ENCODE results near the gene ACSL6.

ACSL6 gene

DNA sequence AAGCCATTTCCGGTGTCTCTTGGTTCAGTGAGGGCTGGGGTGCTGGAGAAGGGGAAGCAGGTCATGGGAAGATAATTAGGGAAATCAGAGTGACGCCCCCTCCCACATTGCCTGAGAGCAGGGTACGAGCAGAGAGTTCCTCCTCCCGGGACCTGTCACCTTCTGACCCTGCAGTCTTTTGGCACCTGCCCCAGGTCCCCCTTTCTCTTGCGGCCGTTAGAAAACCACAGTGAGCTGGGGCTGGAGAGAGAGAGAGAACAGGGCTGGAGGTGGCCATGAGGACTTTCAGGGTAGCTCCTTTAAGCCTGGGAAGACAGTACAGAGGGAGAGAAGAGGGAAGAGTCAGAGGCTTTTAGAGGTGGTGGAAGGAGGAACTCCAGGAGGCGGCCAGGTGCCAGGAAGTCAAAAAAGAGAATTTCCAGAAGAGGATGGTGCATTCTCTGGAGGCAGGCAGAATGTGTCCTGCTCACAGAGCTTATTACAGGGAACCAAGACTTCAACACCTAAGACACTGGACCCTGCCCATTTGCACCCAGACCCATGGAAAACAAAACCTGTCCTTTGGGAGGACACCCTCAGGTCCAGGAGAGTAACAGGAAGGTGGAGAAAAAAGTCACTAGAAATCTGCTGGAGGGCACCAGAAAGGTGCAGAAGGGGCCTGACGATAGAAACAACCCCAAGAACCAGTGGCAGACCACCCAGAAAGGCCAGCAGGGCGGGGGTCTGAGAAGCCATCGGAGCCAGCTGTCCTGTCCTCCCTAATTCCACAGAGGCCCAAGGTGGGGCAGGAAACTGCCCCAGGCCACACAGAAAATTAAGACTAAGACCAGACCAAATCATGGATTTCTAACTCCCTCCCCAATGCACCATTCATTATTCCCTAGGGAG is 6.5 kb upstream of the ACSL6 start:
- H3K4me3 ChIP-seq (ENCODE audit: low read depth, low read length), result no peak overlapping the region

DNA sequence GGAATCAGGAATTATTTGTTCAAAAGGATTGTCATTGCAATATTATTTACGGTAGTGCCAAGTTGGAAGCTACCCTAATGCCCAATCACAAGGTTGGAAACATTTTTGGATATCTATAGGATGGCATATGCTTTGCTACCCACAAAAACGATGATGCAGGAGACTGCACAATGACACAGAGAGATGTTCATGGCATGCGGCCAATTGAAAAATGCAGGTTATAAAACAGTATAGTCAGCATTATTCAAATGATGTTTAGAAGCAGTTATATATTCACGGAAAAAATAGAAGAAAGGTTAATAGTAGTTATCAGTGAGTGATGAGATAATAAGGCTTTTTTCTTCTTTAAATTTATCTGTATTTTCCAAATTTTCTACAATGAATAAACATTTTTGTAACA is 5.9 kb upstream of the ACSL6 start:
- H3K4me3 ChIP-seq (ENCODE audit: low read depth, low read length), result no peak overlapping the region

DNA sequence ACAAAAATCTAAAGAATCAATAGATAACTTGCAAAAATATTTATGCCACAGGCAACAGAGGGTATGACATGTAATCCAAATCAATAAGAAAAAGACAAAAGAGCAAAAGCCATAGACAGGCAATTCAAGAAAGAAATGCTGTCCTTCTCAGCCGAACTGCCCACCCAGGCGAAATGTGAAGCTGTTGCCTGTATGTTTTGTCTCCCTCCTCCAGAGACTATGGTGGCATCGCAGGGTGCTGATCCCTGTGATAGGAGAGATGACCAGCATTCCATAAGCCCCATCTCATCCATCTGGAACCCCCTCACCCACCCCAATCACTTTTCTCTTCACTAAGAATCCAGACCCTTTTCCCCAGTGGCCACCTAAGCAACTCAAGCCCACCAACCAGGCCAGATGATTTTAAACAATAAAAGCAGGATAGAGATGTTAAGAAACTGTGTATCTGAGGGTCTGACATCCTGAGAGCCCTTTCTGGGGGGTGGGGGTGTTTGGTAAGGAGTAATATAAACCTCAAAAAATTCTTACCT is 5.3 kb upstream of the ACSL6 start:
- no peak overlapping the region for H3K4me3 ChIP-seq (ENCODE audit: low read depth, low read length)

DNA sequence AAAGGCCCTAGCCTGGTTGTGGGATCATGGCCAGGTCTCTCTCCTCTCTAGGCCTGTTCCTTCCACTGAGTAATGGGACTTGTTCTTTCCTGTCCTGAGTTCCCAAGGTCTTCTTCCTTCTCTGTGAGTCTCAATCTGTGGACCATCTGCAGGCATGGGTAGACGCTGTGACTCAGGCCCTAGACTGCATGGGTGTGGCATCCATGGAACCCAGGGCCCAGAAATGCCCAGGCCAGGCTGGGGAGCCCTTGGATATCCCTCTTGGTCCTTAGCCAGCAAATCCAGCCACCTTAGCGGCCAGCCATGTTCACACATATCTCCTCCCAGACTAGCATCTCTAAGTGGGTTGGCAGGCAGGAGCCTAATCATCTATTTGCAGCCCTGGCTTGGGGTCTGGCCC is 2.3 kb upstream of the ACSL6 start:
- no peak overlapping the region for H3K4me3 ChIP-seq (ENCODE audit: low read depth, low read length)

DNA sequence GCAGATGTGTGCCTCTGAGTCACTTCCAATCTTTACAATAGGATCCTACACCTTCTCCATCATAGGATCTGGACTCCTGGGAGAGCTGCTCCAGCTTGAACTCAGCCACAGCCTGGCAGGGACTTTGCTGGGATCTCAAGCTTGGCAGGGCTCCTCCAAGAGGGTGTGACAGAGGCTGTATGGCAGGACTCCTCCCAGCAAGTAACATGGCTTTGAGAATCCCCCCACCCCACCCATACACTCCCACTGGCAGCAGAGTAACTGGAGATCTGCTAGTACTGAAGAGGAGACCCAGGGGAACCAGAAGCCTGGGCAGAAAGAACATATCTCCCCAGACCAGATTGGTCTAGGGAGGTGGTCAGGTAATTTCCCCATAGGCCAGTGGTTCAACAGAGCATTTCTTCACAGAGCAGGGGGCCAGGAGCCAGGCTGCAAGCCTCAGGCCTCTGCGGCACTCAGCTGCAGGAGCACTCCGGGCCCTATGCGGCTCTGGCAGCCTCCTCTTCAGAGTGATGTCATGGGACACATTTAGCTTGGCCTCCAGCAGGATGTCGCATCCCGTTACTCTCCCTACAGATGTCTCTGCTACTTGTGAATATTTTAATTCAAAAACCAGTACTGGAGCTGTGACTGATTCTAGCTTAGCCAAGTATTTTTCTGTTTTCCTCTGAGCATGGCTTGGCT is 1.7 kb upstream of the ACSL6 start:
- H3K4me3 ChIP-seq (ENCODE audit: low read depth, low read length), result no peak overlapping the region

DNA sequence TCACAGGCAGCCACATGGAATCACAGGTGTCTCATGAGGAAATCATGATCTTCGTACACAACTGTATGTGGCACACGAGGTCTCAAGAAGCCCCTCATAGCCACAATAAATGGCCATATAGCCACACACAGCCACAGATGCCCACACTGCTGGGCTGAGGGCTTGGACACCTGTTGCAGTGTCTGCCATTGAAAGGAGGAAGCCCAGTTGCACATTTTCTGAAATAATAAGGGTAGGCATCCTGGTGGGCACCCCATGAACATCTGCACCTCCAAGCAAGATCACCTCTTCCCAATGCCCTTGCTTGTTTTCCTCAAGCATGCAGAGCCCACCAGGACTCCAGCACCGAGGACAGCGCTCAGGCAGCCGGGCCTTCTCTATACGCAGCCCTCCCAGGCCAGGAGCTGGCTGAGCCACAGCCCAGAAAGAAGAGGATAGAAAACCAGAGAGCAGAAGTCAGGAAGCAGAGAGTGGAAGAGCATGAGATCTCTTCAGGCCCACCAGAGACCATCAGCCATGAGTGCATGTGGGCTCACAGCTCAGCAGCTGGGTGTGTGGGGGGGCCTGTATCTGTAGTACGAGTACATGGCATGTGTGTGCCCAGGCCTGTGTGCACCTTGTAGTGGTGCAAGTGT is 1.0 kb upstream of the ACSL6 start:
- peak overlapping the region; percentile 47 for H3K4me3 ChIP-seq (ENCODE audit: low read depth, low read length)

DNA sequence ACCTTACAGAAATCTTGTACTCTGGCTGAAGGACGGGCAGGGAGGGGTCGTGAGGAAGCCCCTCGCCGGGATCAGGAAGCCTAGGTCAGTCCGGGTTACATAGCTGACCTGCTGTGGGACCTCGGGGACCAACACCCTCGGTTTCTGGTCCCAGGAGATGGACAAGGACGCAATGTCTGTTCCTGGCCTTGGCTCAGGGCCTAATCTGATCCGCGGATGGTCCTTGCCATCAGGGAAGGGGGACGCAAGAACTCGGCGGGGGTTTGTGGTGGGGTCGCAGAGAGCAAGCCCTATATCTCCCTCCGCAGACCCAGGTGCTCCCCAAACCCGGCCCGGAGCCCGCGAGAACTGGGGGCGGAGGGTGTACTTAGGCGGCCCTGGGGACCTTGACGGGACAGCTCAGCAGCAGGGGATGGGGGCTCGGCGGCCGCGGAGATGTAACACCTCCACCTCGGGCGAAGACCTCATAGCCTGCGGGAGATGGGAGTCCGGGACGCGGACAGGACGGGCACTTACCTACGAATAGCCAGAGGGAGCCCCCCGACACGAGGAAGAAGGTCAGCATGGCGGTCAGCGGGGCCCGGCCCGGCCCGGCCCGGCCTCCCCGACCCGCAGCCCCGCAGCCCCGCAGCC is 353 bp downstream of the ACSL6 start:
- peak overlapping the region; percentile 47 for H3K4me3 ChIP-seq (ENCODE audit: low read depth, low read length)

DNA sequence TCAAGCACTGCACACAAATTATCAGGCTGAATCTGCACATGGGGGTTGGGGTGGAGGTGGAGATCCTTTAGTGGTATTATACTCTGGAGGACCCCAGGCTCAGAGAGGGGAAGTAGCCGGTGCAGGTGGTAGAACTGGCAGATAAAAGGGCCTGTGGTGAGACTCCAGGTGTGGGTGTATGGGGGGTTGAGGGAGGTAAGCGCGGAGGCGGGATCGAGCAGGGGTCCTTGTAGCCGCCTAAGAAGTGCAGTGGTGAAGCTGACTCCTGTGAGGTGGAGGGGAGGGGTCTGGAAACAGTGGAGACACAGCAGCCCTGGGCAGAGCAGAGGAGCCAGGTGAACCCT is 841 bp downstream of the ACSL6 start:
- peak overlapping the region; percentile 47 for H3K4me3 ChIP-seq (ENCODE audit: low read depth, low read length)

DNA sequence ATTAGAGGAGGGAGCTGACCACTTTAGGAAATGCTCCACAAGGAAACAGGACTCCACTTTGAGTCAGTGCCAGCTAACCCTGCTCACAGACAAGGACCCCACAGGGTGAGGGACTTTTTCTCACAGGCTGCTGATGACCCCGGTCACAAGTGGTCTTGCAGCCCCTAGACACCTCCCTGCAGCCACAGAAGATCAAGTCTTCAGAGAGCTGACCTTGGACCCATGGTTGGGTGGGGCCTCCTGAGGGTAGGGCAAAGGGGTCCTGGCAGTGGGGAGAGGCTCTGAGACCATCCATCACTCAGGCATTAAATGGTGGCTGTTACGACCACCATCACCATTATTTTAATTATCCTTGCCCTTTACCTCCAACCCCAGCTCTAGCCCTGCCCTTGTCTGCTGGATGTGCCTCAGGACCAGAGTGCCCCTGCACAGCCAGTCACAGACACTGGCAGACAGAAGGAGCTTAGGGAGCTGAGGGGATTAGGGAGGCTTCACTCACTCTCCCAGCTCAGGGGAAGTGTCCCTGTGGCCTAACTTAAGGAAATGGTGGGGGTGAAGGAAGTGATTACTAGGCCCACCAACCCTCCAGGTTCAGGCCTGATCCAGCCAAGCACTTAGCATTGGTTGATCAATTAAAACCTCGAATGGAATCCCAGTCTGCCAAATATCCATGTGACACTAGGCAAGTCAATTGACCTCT is 1.6 kb downstream of the ACSL6 start:
- H3K4me3 ChIP-seq (ENCODE audit: low read depth, low read length), result no peak overlapping the region

DNA sequence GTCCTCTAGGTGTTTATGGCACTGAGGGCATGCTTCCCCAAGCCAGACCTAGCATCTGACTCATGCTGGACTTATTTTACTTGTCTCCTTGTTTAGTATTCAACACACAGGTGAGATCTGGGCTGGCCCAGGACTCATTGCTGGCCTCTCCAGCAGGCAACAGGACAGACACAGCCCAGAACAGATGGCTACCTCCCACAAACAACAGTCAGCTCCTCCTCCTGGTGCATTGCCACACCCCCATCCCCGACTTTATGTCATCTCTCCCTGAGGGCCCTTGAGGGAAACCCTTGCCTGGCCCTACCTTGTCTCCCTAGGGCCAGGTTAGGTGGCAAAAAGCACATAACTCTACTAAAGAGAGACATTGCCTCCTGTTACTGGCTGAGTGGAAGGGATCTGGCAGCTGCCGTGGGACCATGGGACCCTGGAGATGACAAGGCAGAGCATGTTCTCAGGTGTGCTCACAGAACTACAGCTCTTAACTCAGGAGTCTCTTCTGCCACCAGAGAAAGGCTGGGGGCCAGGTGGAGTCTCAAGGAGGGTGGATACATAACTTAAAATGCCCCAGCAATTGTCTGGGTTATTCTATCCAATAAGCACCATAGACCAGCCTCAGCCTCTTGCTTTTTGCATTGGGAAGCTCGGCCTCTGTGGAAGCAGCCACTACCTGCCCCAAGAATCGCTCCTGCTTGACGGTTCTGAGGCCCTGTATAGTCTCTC is 2.3 kb downstream of the ACSL6 start:
- H3K4me3 ChIP-seq (ENCODE audit: low read depth, low read length), result no peak overlapping the region

DNA sequence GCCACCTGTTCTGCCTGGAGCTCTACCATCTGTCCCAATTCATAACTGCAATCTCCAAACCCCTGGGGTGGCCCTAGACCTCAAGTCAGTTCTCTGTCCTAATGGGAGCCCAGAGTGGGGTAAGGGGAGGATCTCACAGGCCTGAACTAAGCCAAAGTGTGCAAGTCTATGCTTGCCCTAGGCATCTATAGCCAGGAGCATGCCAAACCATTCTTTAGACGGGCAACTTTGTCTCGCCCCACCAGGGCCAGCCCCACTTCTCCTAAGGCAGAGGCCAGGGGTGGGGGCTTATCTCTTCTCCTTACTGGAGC is 3.3 kb downstream of the ACSL6 start:
- no peak overlapping the region for H3K4me3 ChIP-seq (ENCODE audit: low read depth, low read length)

DNA sequence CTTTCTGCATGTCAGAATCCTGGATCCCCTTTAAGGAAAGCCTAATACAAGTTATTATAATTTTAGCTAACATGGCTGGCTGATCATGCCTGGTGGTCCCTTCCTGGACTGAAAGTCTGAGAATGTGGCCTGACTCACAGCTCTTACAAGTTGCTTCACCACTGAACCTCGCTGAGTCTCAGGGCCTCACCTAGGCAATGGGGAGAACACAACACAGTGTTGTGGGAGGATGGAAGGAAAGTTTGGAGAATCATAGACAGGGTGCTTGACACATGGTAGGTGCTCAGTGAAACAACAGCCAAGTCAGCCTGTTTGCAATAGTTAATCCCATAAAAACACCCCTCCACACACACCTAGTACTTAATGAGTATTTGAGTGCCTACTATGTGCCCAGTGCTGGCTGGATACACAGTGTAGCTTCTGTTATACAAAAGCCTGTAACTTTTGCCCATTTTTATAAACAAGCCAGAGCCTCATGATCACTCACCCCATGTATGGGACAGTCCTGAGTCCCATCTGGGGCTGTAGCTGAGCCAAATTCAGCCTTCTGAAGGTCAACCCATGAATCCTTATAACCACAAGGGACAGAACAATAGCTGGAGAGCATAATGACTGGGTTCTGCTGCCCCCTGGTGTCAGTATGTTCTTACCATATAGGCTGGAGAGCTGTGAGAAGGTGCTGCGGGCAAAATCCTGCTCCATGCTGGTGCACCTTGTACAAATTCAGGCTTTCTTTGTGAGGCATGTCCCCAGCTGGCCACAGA is 3.9 kb downstream of the ACSL6 start:
- H3K4me3 ChIP-seq (ENCODE audit: low read depth, low read length), result no peak overlapping the region

DNA sequence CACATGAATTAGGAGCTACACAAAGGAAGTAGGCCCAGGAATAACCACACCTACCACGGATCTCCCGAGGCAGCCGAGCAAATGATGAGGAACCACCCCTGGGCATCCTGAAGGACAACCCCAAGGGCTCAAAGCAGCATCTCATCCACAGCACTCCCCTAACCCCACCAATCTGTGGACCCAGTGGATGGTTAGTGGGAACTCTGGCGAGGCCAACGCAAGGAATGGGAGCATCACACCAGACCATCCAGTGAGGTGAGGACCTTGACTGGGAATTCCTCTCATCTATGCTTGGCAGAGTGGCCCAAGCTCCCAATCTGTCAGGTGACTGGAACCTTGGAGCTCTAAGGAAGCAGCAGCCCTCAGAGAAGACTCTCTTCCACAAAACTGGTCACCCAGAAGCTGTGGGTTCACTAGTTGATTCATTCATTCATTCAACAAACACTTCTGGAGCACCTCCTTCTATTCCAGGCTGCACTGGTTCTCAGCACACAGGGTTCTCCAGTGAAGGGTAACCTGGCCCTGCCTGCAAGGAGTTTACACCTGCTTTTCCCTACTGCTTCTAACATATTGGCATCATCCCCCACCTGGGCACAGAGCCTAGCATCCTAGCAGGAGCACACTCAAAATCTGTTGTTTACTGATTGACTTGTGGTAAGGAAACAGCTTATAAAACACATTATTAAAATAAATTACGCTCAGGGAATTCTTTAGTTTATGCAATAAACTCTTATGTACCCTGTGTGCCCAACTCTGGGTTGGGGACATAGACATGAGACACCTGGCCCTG is 4.9 kb downstream of the ACSL6 start:
- no peak overlapping the region for H3K4me3 ChIP-seq (ENCODE audit: low read depth, low read length)

DNA sequence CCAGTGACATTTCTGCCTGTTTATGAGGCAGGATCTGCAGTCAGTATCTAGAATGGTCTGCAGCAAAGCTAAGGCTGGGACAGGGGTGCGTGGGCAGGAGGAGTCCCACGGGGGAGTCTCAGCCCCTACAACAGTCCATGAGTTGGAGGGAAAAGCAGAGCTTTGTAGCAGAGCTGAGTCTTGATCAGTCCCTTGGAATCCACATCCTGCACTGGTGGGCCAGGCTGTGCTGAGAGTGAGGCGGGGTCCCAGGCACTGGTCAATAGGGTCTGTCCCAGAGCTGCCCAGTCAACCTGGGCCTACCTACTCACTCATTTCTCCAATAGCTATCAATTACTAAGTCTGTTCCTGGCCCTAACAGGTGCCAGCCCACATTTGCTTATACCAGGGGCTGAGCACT is 5.9 kb downstream of the ACSL6 start:
- no peak overlapping the region for H3K4me3 ChIP-seq (ENCODE audit: low read depth, low read length)

DNA sequence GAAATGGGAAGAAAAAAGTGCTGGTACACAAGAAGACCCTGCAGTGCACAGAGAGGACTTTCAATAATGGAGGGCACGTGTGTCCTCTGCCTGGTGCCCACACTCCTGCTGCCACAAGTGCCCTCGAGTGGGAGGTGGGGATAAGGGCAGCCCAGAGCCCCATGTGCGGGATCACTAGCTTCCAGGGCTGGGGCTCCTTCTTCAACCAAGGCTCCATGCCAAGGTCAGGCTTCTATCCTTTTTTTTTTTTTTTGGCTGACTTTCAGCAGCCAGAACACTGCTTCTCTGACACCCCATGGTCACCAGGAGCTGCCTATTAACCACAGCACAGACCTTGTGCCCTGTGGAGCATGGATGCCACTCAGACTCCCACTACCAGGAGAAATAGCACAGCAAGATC is 7.5 kb downstream of the ACSL6 start:
- no peak overlapping the region for H3K4me3 ChIP-seq (ENCODE audit: low read depth, low read length)

DNA sequence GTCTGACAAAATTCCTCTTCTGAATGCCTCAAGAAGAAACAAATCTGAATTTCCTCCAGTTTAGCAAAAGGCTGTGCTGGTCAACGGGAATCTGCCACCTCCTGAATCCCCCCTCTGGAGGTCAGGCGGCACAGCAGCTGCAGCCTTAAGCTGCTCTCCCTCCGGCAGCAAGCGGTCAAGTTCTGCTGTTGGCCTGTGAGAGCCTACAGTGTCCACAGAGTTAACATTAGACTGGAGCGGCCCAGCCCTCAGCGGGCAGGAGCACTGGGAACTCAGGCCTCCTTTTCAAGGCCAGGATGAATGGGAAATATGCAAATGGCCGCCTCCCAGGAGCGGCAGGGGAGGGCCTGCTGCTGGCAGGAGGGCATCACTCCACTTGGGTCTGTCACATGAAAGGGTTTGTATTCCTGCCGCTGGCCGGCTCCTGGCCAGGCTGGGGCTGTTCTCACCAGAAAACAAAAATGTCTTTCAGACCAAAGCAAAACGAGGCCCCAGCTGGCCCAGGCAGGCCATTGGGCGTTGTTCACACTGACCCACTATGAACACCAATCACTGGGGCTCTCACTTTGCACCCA is 8.2 kb downstream of the ACSL6 start:
- no peak overlapping the region for H3K4me3 ChIP-seq (ENCODE audit: low read depth, low read length)

DNA sequence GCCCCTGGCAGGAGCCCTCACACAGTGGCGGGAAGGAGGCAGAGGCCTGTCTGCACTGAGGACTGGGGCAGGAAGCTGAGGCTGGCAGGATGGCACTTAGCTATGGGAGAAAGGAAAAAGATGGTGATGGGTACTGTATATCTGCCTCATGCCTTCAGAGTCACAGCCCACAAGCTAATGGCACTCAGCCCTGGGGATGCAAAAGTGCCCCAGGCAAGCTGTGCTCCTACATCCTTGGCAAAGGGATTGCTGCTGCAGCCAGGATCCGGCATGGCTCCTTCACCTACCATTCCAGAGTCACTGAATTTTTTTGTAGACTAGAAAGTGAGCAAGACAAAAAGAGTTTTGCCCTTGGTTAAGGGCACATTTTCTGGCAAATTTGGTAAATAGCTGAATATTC is 8.7 kb downstream of the ACSL6 start:
- no peak overlapping the region for H3K4me3 ChIP-seq (ENCODE audit: low read depth, low read length)

Data from iPS-11a (cell line).